HUES48 (cell line): ENCODE results near the gene CPNE5.

Source experiments
- H3K27ac ChIP-seq: one replicate; pipeline ENCODE4 v1.7.0; 2013; ENCODE audit warnings: low read depth, low read length, inconsistent platforms
- H3K27me3 ChIP-seq: 2 replicates; pipeline ENCODE4 v1.6.1; 2013; ENCODE audit warnings: mild to moderate bottlenecking, low read length; ENCODE audit not compliant: control insufficient read depth, insufficient read depth
- H3K36me3 ChIP-seq: 2 replicates; pipeline ENCODE4 v1.6.1; 2013; ENCODE audit warnings: low read length; ENCODE audit not compliant: control insufficient read depth, insufficient read depth
- H3K4me1 ChIP-seq: 2 replicates; pipeline ENCODE4 v1.6.1; 2013; ENCODE audit warnings: mild to moderate bottlenecking, low read length; ENCODE audit not compliant: control insufficient read depth, insufficient read depth
- H3K4me3 ChIP-seq: 2 replicates; pipeline ENCODE4 v1.5.1; 2013; ENCODE audit warnings: mild to moderate bottlenecking, low read depth, low read length
- H3K9ac ChIP-seq: 2 replicates; pipeline ENCODE4 v1.6.1; 2013; ENCODE audit warnings: mild to moderate bottlenecking, low read depth, low read length, moderate library complexity
- H3K9me3 ChIP-seq: 2 replicates; pipeline ENCODE4 v1.6.1; 2013; ENCODE audit warnings: low read length; ENCODE audit not compliant: control insufficient read depth, insufficient read depth

Gene CPNE5

DNA sequence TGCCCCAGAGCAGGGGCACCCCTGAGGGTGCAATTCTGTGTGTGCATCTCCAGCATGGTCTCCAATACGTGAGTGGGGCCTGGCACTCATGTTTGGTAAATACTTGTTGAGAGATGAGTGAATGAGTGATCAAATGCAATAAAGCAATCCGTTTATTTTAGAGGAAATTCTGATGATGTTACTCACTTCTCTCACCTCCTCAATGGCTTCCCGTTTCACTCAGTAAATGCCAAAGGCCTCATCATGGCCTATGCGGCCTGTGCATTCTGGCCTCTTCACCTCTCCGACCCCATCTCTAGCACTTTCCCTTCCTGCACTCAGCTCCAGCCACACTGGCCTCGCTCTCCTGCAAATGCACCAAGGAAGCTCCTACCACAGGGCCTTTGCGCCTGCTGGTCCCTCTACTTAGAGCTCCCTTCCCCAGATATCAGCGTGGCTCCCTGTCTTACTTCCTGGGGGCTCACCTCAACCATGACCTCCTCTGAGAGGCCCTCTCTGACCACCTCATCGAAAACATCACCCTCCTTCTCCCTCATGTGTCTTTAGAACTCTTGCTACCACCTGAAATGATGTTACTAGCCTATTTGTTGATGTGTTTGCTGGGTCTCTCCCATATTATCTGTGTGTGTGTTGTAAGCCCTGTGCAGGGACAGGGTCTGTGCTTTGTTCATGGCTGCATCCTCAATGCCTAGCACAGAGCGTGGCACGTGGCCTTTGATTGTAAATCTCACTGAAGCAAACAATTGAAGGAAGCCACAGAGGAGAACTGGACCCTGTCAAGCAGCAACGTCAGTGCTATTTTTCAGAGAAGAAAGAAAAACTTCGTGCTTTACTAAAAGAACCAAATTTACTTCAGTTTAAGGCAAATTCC is 99.1 kb downstream of the CPNE5 start:
- H3K9ac ChIP-seq = no peak overlapping the region
- H3K4me3 ChIP-seq = no peak overlapping the region
- H3K27ac ChIP-seq = no peak overlapping the region
- no peaks in the 10 kb centered on the region for H3K36me3 ChIP-seq
- H3K9me3 ChIP-seq = no peaks in the 10 kb centered on the region
- 0 out of 2 replicates have a peak, but pooled peaks cover 7% of the 10 kb centered on the region for H3K4me1 ChIP-seq
- H3K27me3 ChIP-seq = no peaks in the 10 kb centered on the region

- H3K9ac ChIP-seq = no peak overlapping the region
- no peak overlapping the region for H3K4me3 ChIP-seq
- H3K27ac ChIP-seq = no peak overlapping the region
- no peaks in the 10 kb centered on the region for H3K27me3 ChIP-seq
- no peaks in the 10 kb centered on the region for H3K36me3 ChIP-seq
- no peaks in the 10 kb centered on the region for H3K9me3 ChIP-seq
- H3K4me1 ChIP-seq = 0 out of 2 replicates have a peak, but pooled peaks cover 10% of the 10 kb centered on the region
These were observed 101.1 kb downstream of the CPNE5 start for GRCh38 chr6:36738108-36738507.

- no peak overlapping the region for H3K27ac ChIP-seq
- no peaks in the 10 kb centered on the region for H3K27me3 ChIP-seq
- H3K9ac ChIP-seq = no peak overlapping the region
- H3K4me1 ChIP-seq = 0 out of 2 replicates have a peak, but pooled peaks cover 10% of the 10 kb centered on the region
- H3K36me3 ChIP-seq = no peaks in the 10 kb centered on the region
- no peak overlapping the region for H3K4me3 ChIP-seq
- H3K9me3 ChIP-seq = no peaks in the 10 kb centered on the region
These were observed 102.0 kb downstream of the CPNE5 start for GRCh38 chr6:36737043-36737785.

DNA sequence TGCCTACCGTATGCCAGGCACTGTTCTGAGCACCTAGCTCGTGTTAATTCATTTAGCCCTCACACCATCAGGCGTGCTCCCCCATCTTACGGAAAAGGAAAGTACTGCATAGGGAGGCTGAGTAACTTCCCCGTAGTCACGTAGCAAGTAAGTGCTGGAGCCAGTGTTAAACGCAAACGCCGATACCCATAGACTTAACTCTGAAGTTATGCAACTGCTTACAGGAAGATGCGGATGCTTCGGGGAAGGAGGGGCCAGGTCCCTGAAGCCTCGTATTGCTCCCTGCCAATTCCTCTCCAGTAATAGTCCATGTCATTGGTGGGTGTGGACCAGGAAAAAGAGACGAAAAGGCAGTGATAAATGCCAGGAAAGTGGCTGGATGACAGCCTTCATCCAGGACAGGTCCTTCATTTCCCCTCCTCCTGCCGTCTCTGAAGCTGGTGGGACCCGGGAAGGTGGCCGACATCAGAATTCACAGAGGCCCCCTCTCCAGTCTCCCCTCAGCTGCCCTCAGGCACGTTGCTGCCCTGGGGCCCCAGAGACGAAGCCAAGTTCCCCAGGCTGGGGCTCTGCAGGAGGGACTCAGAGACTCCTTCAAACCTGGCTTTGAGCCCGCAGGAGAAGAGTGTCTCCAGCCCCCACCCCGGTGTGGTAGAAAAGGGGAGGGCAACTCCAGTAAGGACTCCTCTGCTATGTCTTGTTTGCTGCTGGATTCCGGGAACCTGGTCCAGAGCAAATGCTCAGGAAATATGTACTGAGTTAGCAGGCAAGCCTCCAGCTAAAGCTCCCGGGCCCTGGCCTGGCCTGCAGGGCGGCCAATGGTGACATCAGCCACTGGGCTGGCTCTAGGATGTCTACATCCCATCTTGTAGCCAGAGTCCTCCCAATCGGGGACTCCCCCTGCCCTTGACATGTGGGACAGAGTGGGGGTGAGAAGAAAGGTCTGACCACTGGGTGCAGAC is 103.9 kb downstream of the CPNE5 start:
- H3K4me3 ChIP-seq = no peak overlapping the region
- H3K4me1 ChIP-seq = peaks cover 16% of the 10 kb centered on the region
- H3K27me3 ChIP-seq = no peaks in the 10 kb centered on the region
- no peaks in the 10 kb centered on the region for H3K9me3 ChIP-seq
- H3K27ac ChIP-seq = no peak overlapping the region
- no peak overlapping the region for H3K9ac ChIP-seq
- no peaks in the 10 kb centered on the region for H3K36me3 ChIP-seq

GRCh38 chr6:36734486-36735060 is 104.7 kb downstream of the CPNE5 start:
- Histone ChIP-seq H3K4me1 (peaks cover 16% of the 10 kb centered on the region), H3K27ac (no peak overlapping the region), H3K4me3 (no peak overlapping the region), H3K9me3 (no peaks in the 10 kb centered on the region), H3K27me3 (no peaks in the 10 kb centered on the region), H3K9ac (no peak overlapping the region), H3K36me3 (no peaks in the 10 kb centered on the region)

DNA sequence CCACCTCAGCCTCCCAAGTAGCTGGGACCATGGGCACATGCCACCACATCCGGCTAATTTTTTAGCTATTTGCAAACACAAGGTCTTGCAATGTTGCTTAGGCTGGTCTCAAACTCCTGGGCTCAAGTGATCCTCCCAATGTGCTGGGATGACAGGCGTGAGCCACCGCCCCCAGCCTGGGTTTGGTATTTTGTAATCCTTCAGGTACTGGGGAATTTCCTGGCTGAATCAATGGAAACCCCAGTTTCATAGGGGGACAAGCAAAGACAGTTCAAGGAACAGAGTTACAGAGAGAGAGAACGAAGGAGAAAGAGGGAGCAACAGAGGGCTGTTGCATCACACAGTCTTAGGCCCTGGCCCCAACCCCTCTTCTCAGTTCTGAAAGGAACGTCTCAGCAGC is 105.9 kb downstream of the CPNE5 start:
- H3K9me3 ChIP-seq = no peaks in the 10 kb centered on the region
- no peak overlapping the region for H3K4me3 ChIP-seq
- no peak overlapping the region for H3K9ac ChIP-seq
- H3K36me3 ChIP-seq = no peaks in the 10 kb centered on the region
- no peaks in the 10 kb centered on the region for H3K27me3 ChIP-seq
- H3K4me1 ChIP-seq = peaks cover 16% of the 10 kb centered on the region
- no peak overlapping the region for H3K27ac ChIP-seq

DNA sequence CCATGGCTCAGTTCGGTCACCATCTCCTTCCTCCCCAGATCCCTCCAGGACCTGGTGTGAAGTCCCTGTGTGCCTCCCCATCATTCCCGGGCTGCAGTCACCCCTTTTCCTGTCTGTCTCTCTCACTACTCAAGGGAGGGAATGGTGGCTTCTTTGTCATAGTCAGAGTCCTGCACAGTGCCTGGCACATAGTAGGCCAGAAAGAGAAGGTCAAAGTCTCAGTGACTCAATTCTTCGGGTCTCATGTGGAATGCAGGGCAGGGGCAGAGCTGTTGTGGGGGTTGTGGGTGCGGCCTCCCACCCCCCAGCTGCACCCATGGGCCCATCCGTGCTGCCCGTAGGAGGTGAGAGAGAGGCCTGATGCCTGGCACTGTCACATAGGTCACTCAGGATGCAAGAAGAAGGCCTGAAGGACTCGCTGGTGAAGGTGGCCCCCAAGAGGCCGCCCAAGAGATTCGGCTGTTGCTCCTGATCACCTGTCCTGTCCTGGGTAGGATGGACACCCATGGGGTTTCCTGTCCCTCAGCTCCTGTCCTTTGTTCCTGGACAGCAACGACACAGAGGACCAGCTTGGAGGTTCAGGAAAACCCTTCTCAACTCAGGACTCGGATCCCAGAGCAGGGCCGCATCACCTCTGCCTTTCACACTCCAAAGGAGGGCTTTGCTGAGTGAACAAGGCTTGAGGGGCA is 107.5 kb downstream of the CPNE5 start:
- no peak overlapping the region for H3K27ac ChIP-seq
- H3K4me1 ChIP-seq = peaks cover 16% of the 10 kb centered on the region
- no peak overlapping the region for H3K4me3 ChIP-seq

GRCh38 chr6:36730424-36731380 is 108.5 kb downstream of the CPNE5 start:
- Histone ChIP-seq H3K4me3 (no peak overlapping the region), H3K9me3 (no peaks in the 10 kb centered on the region), H3K9ac (no peak overlapping the region), H3K4me1 (peaks cover 14% of the 10 kb centered on the region), H3K27me3 (no peaks in the 10 kb centered on the region), H3K36me3 (no peaks in the 10 kb centered on the region), H3K27ac (no peak overlapping the region)

More for the DNA sequence above, 107.5 kb downstream of the CPNE5 start:
- no peaks in the 10 kb centered on the region for H3K27me3 ChIP-seq
- no peak overlapping the region for H3K9ac ChIP-seq
- H3K9me3 ChIP-seq = no peaks in the 10 kb centered on the region
- H3K36me3 ChIP-seq = no peaks in the 10 kb centered on the region

DNA sequence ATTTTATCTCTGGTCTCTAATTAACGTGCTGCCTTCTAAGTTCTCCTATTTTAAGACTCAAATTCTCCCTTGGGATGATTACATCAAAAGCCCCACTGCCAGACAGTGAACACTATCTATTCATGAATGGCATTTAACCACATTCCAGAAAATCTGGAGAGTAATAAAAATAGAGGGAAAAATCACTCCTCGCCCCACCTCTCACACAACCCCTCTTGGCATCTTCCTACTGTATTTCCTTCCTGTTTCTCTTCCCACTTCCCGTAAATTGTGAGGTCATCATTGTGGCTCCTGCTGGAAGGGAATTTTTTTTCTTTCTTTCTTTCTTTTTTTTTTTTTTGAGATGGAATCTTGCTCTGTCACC is 110.1 kb downstream of the CPNE5 start:
- no peak overlapping the region for H3K27ac ChIP-seq

More for the DNA sequence above, 110.1 kb downstream of the CPNE5 start:
- Histone ChIP-seq H3K9ac (no peak overlapping the region), H3K9me3 (no peaks in the 10 kb centered on the region), H3K4me1 (peaks cover 6% of the 10 kb centered on the region), H3K36me3 (no peaks in the 10 kb centered on the region), H3K4me3 (no peak overlapping the region), H3K27me3 (no peaks in the 10 kb centered on the region)
